HepG2 (cell line): ENCODE results near the gene LRP1-AS. TPM values are rescaled to one million over a fixed set of nuclear protein-coding genes. Genes with fewer than 3 reads are reported as not detected.
A peak's percentile ranks its signal among the peaks of the same experiment; 100 is the strongest.

ENCODE experiments used
- ETV5 ChIP-seq: IDR thresholded peaks from 2 replicates; pipeline ENCODE4 v1.6.1; 2018; ENCODE audit warnings: missing biosample characterization, missing genetic modification reagents, inconsistent platforms, borderline replicate concordance
- FOXA1 ChIP-seq, 2 experiments: fragments of 450-650 bp in 1 of 2; sonication (generic) in 1 of 2; formaldehyde crosslinking in 1 of 2; IDR thresholded peaks; 2 replicates each; pipeline versions ENCODE4 v1.4.0 to v1.6.1; 2016 to 2020; ENCODE audit warnings: missing genetic modification reagents in 1 of 2
- GATAD2A ChIP-seq: IDR thresholded peaks from 2 replicates; pipeline ENCODE4 v1.6.1; 2016
- KDM2A ChIP-seq: sonication (generic); formaldehyde crosslinking; IDR thresholded peaks from 2 replicates; pipeline ENCODE4 v1.4.0; 2020; ENCODE audit warnings: low read depth, missing genetic modification reagents, borderline replicate concordance
- MEIS2 ChIP-seq: sonication (generic); formaldehyde crosslinking; IDR thresholded peaks from 2 replicates; pipeline ENCODE4 v1.9.0; 2021; ENCODE audit warnings: mild to moderate bottlenecking, missing genetic modification reagents
- NFKB2 ChIP-seq: sonication (generic); formaldehyde crosslinking; IDR thresholded peaks from 2 replicates; pipeline ENCODE4 v1.4.0; 2020; ENCODE audit warnings: missing genetic modification reagents, borderline replicate concordance
- RBM39 ChIP-seq: fragments of 200-400 bp; formaldehyde crosslinking; IDR thresholded peaks from one replicate; pipeline ENCODE4 v1.6.1; 2018; ENCODE audit warnings: antibody characterized with exemption, mild to moderate bottlenecking, low read depth, low read length; ENCODE audit not compliant: poor library complexity, severe bottlenecking
- RXRB ChIP-seq: IDR thresholded peaks from 2 replicates; pipeline ENCODE4 v1.6.1; 2016; ENCODE audit warnings: borderline replicate concordance, missing genetic modification reagents, missing compliant biosample characterization
- ZC3H4 ChIP-seq: sonication (generic); formaldehyde crosslinking; IDR thresholded peaks from 2 replicates; pipeline ENCODE4 v1.4.0; 2020; ENCODE audit warnings: missing genetic modification reagents, borderline replicate concordance
- ZFP36 ChIP-seq: fragments of 150-350 bp; IDR thresholded peaks from 2 replicates; pipeline ENCODE4 v1.6.1; 2018; ENCODE audit warnings: borderline replicate concordance, low read length, low read depth; ENCODE audit not compliant: partially characterized antibody
- ZIK1 ChIP-seq: sonication (generic); formaldehyde crosslinking; IDR thresholded peaks from 2 replicates; pipeline ENCODE4 v1.5.0; 2020; ENCODE audit warnings: mild to moderate bottlenecking, low read depth, missing genetic modification reagents, borderline replicate concordance
- ZNF207 ChIP-seq: fragments of 450-650 bp; IDR thresholded peaks from 2 replicates; pipeline ENCODE4 v1.6.1; 2016; ENCODE audit warnings: antibody characterized with exemption, borderline replicate concordance
- ZNF3 ChIP-seq: IDR thresholded peaks from 2 replicates; pipeline ENCODE4 v1.7.0; 2017; ENCODE audit warnings: inconsistent platforms
- ZNF451 ChIP-seq: sonication (generic); formaldehyde crosslinking; IDR thresholded peaks from 2 replicates; pipeline ENCODE4 v1.5.0; 2020; ENCODE audit warnings: mild to moderate bottlenecking, missing genetic modification reagents
- ZNF891 ChIP-seq: sonication (generic); formaldehyde crosslinking; IDR thresholded peaks from 2 replicates; pipeline ENCODE4 v1.5.0; 2020; ENCODE audit warnings: mild to moderate bottlenecking, missing genetic modification reagents
- polyA plus RNA-seq, 8 experiments: library from polyadenylated mRNA; depleted of rRNA in 3 of 8; stranded (reverse) in 7 of 8; unstranded in 1 of 8; fragments of >200 nt; fragmentation: Illumina TruSeq in 4 of 8; extraction: Trizol in 4 of 8; gene quantifications; 2 replicates each; pipeline versions ENCODE4 v1.2.1 to v1.2.3, GENCODE V29; 2011 to 2016; ENCODE audit warnings: low read depth in 4 of 8, missing spikeins in 1 of 8, mixed read lengths in 1 of 8; ENCODE audit not compliant: insufficient read depth in 1 of 8
- total RNA-seq, 5 experiments: library from RNA; depleted of rRNA; stranded (reverse); fragments of >200 nt; fragmentation: Illumina TruSeq; extraction: Trizol; gene quantifications; 2 replicates each; pipeline ENCODE4 v1.2.3, GENCODE V29; 2016; ENCODE audit warnings: low read depth in 1 of 5
- TF ChIP-seq, protein P1 (sequence below): sonication (generic); formaldehyde crosslinking; conservative IDR thresholded peaks from 2 replicates; pipeline ENCODE4 v1.4.0; 2020; ENCODE audit warnings: mild to moderate bottlenecking, missing genetic modification reagents, moderate library complexity
- TF ChIP-seq, protein P2 (sequence below): sonication (generic); formaldehyde crosslinking; IDR thresholded peaks from 2 replicates; pipeline ENCODE4 v1.8.0; 2022; ENCODE audit warnings: mild to moderate bottlenecking, missing genetic modification reagents, moderate library complexity
- TF ChIP-seq, protein P3 (sequence below): sonication (generic); formaldehyde crosslinking; IDR thresholded peaks from 2 replicates; pipeline ENCODE4 v1.9.0; 2022; ENCODE audit warnings: missing genetic modification reagents, mild to moderate bottlenecking, borderline replicate concordance
- TF ChIP-seq, protein P4 (sequence below): sonication (generic); formaldehyde crosslinking; IDR thresholded peaks from 2 replicates; pipeline ENCODE4 v1.9.0; 2021; ENCODE audit warnings: missing genetic modification reagents, borderline replicate concordance
- TF ChIP-seq, protein P5 (sequence below): sonication (generic); formaldehyde crosslinking; IDR thresholded peaks from 2 replicates; pipeline ENCODE4 v1.5.0; 2020; ENCODE audit warnings: mild to moderate bottlenecking, missing genetic modification reagents

Gene LRP1-AS
- total and polyA plus RNA-seq, 2 of the 13 experiments (the other 11 are each of a cell fraction or from before 2014, with no cell fraction given), result 0.20 TPM; not detected in 1

DNA sequence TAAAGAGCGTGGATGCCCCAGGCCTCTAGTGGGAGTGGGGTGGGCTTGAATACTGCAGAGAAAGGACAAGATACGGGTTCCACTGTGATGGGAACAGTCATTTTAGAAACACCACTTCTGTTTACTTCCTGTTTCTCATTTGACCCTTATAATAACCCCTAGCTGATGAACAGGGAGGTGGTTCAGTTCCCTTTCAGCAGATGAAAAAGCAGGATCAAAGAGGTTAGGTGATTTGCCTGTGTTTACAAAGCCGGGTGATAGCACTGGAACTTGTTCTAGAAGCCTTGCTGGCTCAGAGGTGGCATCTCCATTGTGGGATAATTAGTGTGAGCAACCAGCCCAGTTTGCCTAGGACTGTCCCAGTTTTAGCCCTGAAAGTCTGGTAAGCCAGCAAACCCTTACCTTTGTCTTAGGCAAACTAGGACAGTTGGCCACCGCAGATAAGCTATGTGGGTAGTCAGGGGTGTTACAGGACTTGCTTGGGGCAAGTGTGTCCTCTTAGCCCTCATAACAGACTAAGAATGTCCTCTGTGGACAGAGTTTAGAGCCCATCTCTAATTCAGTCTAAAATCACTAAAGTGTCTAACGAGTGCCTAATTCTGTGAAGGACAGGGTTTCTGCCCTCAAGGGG is 7.5 kb upstream of the LRP1-AS start (continued):
- TF ChIP-seq, protein P1, sequence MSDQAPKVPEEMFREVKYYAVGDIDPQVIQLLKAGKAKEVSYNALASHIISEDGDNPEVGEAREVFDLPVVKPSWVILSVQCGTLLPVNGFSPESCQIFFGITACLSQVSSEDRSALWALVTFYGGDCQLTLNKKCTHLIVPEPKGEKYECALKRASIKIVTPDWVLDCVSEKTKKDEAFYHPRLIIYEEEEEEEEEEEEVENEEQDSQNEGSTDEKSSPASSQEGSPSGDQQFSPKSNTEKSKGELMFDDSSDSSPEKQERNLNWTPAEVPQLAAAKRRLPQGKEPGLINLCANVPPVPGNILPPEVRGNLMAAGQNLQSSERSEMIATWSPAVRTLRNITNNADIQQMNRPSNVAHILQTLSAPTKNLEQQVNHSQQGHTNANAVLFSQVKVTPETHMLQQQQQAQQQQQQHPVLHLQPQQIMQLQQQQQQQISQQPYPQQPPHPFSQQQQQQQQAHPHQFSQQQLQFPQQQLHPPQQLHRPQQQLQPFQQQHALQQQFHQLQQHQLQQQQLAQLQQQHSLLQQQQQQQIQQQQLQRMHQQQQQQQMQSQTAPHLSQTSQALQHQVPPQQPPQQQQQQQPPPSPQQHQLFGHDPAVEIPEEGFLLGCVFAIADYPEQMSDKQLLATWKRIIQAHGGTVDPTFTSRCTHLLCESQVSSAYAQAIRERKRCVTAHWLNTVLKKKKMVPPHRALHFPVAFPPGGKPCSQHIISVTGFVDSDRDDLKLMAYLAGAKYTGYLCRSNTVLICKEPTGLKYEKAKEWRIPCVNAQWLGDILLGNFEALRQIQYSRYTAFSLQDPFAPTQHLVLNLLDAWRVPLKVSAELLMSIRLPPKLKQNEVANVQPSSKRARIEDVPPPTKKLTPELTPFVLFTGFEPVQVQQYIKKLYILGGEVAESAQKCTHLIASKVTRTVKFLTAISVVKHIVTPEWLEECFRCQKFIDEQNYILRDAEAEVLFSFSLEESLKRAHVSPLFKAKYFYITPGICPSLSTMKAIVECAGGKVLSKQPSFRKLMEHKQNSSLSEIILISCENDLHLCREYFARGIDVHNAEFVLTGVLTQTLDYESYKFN (CRISPR knock-in tag), result peak; percentile 51
- TF ChIP-seq ZNF451 (CRISPR knock-in tag) (no peak), ZNF891 (CRISPR knock-in tag) (no peak), FOXA1 (IDR thresholded peaks at IDR 0.05) (no peak), FOXA1 (CRISPR knock-in tag; IDR thresholded peaks at IDR 0.05) (peak; percentile 64; the same call in 1 of the 2 replicates), MEIS2 (no peak), ETV5 (CRISPR knock-in tag) (peak; percentile 61; the same call in 1 of the 2 replicates), ZIK1 (no peak), KDM2A (CRISPR knock-in tag) (no peak), GATAD2A (peak; percentile 46; the same call in 1 of the 2 replicates), RBM39 (no peak), ZFP36 (no peak), ZNF207 (no peak), NFKB2 (no peak), ZNF3 (CRISPR knock-in tag) (no peak), RXRB (CRISPR knock-in tag) (peak; percentile 52), ZC3H4 (no peak)
- TF ChIP-seq, protein P2, sequence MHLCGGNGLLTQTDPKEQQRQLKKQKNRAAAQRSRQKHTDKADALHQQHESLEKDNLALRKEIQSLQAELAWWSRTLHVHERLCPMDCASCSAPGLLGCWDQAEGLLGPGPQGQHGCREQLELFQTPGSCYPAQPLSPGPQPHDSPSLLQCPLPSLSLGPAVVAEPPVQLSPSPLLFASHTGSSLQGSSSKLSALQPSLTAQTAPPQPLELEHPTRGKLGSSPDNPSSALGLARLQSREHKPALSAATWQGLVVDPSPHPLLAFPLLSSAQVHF (CRISPR knock-in tag), result no peak
- TF ChIP-seq, protein P3, sequence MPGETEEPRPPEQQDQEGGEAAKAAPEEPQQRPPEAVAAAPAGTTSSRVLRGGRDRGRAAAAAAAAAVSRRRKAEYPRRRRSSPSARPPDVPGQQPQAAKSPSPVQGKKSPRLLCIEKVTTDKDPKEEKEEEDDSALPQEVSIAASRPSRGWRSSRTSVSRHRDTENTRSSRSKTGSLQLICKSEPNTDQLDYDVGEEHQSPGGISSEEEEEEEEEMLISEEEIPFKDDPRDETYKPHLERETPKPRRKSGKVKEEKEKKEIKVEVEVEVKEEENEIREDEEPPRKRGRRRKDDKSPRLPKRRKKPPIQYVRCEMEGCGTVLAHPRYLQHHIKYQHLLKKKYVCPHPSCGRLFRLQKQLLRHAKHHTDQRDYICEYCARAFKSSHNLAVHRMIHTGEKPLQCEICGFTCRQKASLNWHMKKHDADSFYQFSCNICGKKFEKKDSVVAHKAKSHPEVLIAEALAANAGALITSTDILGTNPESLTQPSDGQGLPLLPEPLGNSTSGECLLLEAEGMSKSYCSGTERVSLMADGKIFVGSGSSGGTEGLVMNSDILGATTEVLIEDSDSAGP (CRISPR knock-in tag), result no peak
- TF ChIP-seq, protein P4, sequence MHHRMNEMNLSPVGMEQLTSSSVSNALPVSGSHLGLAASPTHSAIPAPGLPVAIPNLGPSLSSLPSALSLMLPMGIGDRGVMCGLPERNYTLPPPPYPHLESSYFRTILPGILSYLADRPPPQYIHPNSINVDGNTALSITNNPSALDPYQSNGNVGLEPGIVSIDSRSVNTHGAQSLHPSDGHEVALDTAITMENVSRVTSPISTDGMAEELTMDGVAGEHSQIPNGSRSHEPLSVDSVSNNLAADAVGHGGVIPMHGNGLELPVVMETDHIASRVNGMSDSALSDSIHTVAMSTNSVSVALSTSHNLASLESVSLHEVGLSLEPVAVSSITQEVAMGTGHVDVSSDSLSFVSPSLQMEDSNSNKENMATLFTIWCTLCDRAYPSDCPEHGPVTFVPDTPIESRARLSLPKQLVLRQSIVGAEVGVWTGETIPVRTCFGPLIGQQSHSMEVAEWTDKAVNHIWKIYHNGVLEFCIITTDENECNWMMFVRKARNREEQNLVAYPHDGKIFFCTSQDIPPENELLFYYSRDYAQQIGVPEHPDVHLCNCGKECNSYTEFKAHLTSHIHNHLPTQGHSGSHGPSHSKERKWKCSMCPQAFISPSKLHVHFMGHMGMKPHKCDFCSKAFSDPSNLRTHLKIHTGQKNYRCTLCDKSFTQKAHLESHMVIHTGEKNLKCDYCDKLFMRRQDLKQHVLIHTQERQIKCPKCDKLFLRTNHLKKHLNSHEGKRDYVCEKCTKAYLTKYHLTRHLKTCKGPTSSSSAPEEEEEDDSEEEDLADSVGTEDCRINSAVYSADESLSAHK, result no peak
- TF ChIP-seq, protein P5, sequence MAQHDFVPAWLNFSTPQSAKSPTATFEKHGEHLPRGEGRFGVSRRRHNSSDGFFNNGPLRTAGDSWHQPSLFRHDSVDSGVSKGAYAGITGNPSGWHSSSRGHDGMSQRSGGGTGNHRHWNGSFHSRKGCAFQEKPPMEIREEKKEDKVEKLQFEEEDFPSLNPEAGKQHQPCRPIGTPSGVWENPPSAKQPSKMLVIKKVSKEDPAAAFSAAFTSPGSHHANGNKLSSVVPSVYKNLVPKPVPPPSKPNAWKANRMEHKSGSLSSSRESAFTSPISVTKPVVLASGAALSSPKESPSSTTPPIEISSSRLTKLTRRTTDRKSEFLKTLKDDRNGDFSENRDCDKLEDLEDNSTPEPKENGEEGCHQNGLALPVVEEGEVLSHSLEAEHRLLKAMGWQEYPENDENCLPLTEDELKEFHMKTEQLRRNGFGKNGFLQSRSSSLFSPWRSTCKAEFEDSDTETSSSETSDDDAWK (CRISPR knock-in tag), result no peak
